AG09309 (cell line): ENCODE measurements around the gene MPRIP.
A peak's percentile ranks its signal among the peaks of the same experiment; 100 is the strongest.

Source experiments
- DNase-seq: peaks from one replicate; pipeline ENCODE4 v3.0.0-alpha.2; 2010; ENCODE audit warnings: low read depth
- H3K4me3 ChIP-seq: 2 replicates; pipeline ENCODE4 v1.5.1; 2011; ENCODE audit warnings: mild to moderate bottlenecking, low read depth, low read length, moderate library complexity; ENCODE audit not compliant: control insufficient read depth
- TF ChIP-seq, protein P1 (sequence below): IDR thresholded peaks from 2 replicates; pipeline ENCODE4 v1.5.1; 2011; ENCODE audit warnings: mild to moderate bottlenecking, low read depth, low read length, inconsistent platforms; ENCODE audit not compliant: insufficient read depth, control insufficient read depth; ENCODE audit errors: missing control alignments

The MPRIP gene

DNA sequence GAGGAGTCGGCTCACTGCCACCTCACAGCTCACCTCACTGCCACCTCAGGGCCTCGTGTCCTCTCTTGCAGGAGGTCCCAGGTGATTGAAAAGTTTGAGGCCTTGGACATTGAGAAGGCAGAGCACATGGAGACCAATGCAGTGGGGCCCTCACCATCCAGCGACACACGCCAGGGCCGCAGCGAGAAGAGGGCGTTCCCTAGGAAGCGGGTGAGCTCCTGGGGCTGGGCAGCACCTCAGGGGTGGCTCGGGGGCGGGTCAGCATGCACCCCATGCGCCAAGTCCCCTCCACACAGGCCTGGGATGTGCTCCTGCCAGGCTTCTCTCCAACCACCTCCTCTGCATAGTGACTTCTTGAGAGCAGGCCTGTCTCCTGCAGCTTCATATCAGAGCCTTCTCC, 100.3 kb downstream of the MPRIP start:
- TF ChIP-seq, protein P1, sequence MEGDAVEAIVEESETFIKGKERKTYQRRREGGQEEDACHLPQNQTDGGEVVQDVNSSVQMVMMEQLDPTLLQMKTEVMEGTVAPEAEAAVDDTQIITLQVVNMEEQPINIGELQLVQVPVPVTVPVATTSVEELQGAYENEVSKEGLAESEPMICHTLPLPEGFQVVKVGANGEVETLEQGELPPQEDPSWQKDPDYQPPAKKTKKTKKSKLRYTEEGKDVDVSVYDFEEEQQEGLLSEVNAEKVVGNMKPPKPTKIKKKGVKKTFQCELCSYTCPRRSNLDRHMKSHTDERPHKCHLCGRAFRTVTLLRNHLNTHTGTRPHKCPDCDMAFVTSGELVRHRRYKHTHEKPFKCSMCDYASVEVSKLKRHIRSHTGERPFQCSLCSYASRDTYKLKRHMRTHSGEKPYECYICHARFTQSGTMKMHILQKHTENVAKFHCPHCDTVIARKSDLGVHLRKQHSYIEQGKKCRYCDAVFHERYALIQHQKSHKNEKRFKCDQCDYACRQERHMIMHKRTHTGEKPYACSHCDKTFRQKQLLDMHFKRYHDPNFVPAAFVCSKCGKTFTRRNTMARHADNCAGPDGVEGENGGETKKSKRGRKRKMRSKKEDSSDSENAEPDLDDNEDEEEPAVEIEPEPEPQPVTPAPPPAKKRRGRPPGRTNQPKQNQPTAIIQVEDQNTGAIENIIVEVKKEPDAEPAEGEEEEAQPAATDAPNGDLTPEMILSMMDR, result no peak
- H3K4me3 ChIP-seq, result no peak overlapping the region
- no peak for DNase-seq

DNA sequence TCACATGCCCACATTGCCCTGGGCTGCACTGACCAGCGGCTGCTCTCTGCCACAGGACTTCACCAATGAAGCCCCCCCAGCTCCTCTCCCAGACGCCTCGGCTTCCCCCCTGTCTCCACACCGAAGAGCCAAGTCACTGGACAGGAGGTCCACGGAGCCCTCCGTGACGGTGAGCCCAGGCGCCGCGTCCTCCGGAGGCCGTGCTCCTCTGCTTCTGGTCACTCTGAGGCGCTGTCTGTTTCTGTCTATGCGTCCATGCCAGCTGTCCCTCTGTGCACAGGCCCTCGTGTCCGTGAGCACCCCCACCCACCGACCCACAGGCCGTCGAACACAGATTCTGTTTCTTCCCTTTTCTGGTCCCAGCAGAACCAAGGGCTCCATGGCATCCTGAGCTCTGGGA, 101.2 kb downstream of the MPRIP start:
- no peak overlapping the region for H3K4me3 ChIP-seq
- TF ChIP-seq, protein P1, result no peak
- DNase-seq, result no peak

DNA sequence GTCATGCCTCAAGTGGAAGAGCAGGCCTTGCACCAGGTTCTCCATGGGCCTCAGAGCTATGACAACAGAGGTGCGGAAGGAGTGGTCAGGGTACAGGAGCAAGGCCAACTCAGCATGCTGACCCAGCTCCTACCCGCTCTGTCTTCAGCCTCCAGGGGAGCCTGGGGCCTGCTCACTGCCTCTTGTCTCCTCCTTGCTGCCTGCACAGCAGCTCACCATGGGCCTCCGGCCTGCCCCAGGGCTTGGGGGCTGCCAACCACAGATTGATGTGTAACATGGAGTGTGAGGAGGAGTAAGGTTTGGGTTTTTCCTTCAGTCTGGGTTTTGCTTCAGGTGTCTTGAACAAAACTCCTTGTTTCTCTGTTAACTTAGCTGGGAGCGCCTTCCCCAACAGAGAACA, 101.8 kb downstream of the MPRIP start:
- TF ChIP-seq, protein P1, result no peak
- DNase-seq, result no peak

DNA sequence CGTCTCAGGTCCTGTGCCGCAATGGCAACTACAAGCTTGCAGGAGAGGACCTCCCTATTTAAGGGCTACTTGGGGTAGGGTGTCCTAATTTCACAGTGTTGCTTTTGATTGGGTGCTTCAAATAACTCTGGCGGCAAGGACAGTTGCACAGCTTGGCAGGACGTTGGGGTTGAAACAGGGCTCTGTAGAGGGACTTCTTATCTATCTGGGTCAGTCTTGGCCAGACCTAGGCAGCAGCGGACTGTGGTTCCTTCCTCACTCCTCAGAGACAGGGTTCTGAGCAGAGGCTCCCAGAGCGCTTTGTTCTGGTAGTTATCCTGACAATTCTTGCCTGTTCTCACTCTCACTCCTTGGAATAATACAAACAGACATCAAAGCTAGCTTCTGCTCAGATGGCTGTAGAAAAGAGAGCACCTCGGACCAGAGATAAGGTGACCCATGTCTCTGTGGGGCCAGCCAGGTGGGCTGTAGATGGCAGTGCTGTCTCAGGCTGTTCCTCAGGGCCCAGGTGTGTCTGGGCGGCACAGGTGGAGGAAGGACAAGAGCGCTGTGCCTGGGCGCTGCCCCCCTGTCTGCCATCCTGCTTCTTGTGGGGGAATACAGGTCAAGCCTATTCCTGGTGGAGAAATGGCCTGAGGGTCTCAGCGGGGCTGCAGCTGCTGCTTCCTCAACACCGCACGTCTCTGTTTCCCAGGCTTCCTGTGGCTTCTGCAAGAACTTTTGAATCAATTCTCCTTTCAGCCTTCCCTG, 102.8 kb downstream of the MPRIP start:
- DNase-seq, result no peak
- no peak overlapping the region for H3K4me3 ChIP-seq
- TF ChIP-seq, protein P1, result no peak

More for the DNA sequence above, 101.8 kb downstream of the MPRIP start:
- no peak overlapping the region for H3K4me3 ChIP-seq

DNA sequence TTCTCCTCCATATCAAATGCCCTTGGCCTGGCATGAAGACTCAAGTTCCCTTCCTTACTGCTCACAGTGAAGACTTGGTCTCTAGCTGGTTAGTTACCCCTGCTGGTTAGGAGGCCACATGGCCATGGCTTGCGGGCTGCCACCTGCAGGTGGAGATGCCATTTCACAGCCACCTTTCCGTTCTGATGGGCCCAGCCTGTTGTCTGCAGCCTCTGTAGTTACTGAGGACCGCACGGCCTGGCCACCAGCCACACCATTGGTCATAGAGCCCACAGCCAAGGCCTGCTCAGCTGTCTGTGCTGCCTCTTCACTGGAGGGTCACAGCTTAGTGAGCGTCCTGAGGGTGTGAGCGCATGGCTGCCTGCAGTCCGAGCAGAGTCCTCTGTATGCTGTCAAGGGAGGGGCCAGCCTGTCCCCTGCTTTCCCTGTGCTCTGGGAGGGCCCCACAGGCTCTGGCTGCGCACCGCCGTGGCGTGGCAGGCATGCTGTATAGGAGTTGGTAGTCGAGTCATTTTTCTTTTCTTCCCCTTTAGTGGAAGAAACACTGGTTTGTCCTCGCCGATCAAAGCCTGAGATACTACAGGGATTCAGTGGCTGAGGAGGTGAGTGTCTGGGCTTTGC, 104.6 kb downstream of the MPRIP start:
- no peak for DNase-seq
- H3K4me3 ChIP-seq, result no peak overlapping the region
- TF ChIP-seq, protein P1, result peak; percentile 7

DNA sequence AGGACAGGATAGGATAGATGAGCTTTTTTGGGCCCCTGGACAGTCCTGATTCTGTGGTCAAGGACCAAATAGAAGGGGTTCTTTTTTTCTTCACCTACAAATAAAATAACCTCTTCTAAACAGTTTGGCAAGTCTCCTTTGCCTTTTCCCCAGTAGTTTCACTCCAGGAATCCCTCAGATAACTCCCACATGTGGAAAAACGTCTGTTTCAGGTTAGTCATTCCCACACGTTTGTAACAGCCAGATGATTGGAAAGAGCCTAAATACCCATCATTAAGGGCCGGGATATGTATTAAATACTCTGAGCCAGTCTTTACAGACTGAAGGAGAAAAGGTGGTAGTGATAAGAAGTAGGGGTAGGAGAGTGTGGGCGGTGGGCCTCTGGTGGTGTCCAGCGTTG, 105.6 kb downstream of the MPRIP start:
- TF ChIP-seq, protein P1, result no peak
- DNase-seq, result no peak

More for the DNA sequence above, 105.6 kb downstream of the MPRIP start:
- H3K4me3 ChIP-seq, result no peak overlapping the region
